Measurements from ENCODE around the gene CAMTA2. TPM values are rescaled to one million over a fixed set of nuclear protein-coding genes. Genes with fewer than 3 reads are reported as not detected.

CAMTA2 gene
- polyA plus RNA-seq, 2 of the 4 experiments (the other 2 are of a cell fraction): 12.4 to 30.3 TPM

- TF ChIP-seq ZSCAN20 (CRISPR knock-in tag; IDR thresholded peaks at IDR 0.05): no peak
- TF ChIP-seq MYC (IDR thresholded peaks at IDR 0.05; ENCODE audit: borderline replicate concordance, low read length): no peak
- peak; percentile 27; the same call in 1 of the 3 replicates for TF ChIP-seq BCL3 (IDR thresholded peaks at IDR 0.05)
- TF ChIP-seq MAZ (IDR thresholded peaks at IDR 0.05; ENCODE audit: borderline replicate concordance, low read depth, low read length): peak; percentile 10; the same call in 1 of the 2 replicates
- TF ChIP-seq RARB (CRISPR knock-in tag; IDR thresholded peaks at IDR 0.05): 0 out of 2 replicates have a peak, but pooled peaks have one; percentile 13
- peak; percentile 77; the same call in 1 of the 2 replicates for TF ChIP-seq FOSB (CRISPR knock-in tag; IDR thresholded peaks at IDR 0.05)
- TF ChIP-seq POLR2AphosphoS2 (conservative IDR thresholded peaks at IDR 0.05; ENCODE audit: low read length): 0 out of 2 replicates have a peak, but pooled peaks have one; percentile 34
- TF ChIP-seq ZFP36 (IDR thresholded peaks at IDR 0.05; ENCODE audit: borderline replicate concordance, partially characterized antibody): no peak
- peak; percentile 81; the same call in 1 of the 2 replicates for TF ChIP-seq HOXA7 (CRISPR knock-in tag; IDR thresholded peaks at IDR 0.05)
- 0 out of 2 replicates have a peak, but pooled peaks have one; percentile 70 for TF ChIP-seq ELK1 (IDR thresholded peaks at IDR 0.05; ENCODE audit: low read depth, low read length)
- TF ChIP-seq EHMT2 (IDR thresholded peaks at IDR 0.05; ENCODE audit: low read depth): no peak
- peak; percentile 94 for TF ChIP-seq MAX (IDR thresholded peaks at IDR 0.05)
- TF ChIP-seq E2F6 (IDR thresholded peaks at IDR 0.05; ENCODE audit: borderline replicate concordance, low read depth): peak; percentile 92
- peak; percentile 88 for TF ChIP-seq TP53 (CRISPR knock-in tag; IDR thresholded peaks at IDR 0.05)
- TF ChIP-seq ATOH8 (CRISPR knock-in tag; IDR thresholded peaks at IDR 0.05; ENCODE audit: low read depth): 0 out of 2 replicates have a peak, but pooled peaks have one; percentile 65
- TF ChIP-seq EHF (CRISPR knock-in tag; IDR thresholded peaks at IDR 0.05): peak; percentile 76
- no peak for TF ChIP-seq NR3C1 (IDR thresholded peaks at IDR 0.05)
- peak; percentile 27 for TF ChIP-seq TFCP2L1 (CRISPR knock-in tag; IDR thresholded peaks at IDR 0.05)
- peak overlapping the region; percentile 99 for H3K27ac ChIP-seq
- WGBS (ENCODE audit: missing lambda C conversion rate): 1% methylated on average over 34 of the region's 56 CpGs
- no peak for FAIRE-seq
- peak; percentile 64 to 76 for DNase-seq (ENCODE audit: low read depth in 1 of 2, low spot score in 1 of 2)
- ChIA-PET POLR2A (interaction anchor here (0.9 to 5.3 kb wide), 5 partner anchors 8 to 158 kb away, joined by 3 to 68 read pairs (median 7); partner anchors contain the start of genes RNF167, SLC25A11 and SPAG7), CTCF (interaction anchor here (1.0 to 1.9 kb wide), 4 partner anchors 20 to 49 kb away, joined by 3 to 7 read pairs (median 4); partner anchors contain the start of genes CAMTA2, INCA1 and SPAG7)
- H3K4me2 ChIP-seq: peak overlapping the region; percentile 99
- peak overlapping the region; percentile 98 for H3K4me3 ChIP-seq
- H3K4me1 ChIP-seq: peaks cover 57% of the 10 kb centered on the region
- peak in 1 of 2 experiments; percentile 32; a peak in 3 of 6 replicates for ATAC-seq
- H3K9me3 ChIP-seq: no peaks in the 10 kb centered on the region
Observed at GRCh38 chr17:4947411-4948165, 39.9 kb downstream of the CAMTA2 start.

- Histone ChIP-seq H3K9me3 (no peaks in the 10 kb centered on the region), H3K4me1 (peaks cover 61% of the 10 kb centered on the region), H3K4me3 (peak overlapping the region; percentile 98), H3K4me2 (peak overlapping the region; percentile 99), H3K27ac (peak overlapping the region; percentile 99)
- WGBS (ENCODE audit: missing lambda C conversion rate): 2% methylated on average over 5 of the region's 7 CpGs
- FAIRE-seq: no peak
- ATAC-seq: no peak
- POLR2A ChIA-PET: interaction anchor here (1.9 to 5.3 kb wide), 2 partner anchors 20 to 157 kb away, joined by 7 to 67 read pairs; partner anchors contain the start of gene SPAG7
- no peak for TF ChIP-seq EP300 (IDR thresholded peaks at IDR 0.05)
- TF ChIP-seq ELK1 (IDR thresholded peaks at IDR 0.05; ENCODE audit: low read depth, low read length): peak; percentile 70; the same call in 1 of the 2 replicates
- no peak for TF ChIP-seq NR3C1 (IDR thresholded peaks at IDR 0.05)
- no peak for TF ChIP-seq CHD2 (IDR thresholded peaks at IDR 0.05; ENCODE audit: low read length, partially characterized antibody)
- TF ChIP-seq HES2 (IDR thresholded peaks at IDR 0.05): no peak
- no peak for TF ChIP-seq MYC (IDR thresholded peaks at IDR 0.05; ENCODE audit: borderline replicate concordance, low read length)
- no peak for TF ChIP-seq NPAS2 (CRISPR knock-in tag; IDR thresholded peaks at IDR 0.05; ENCODE audit: borderline replicate concordance)
- CTCF ChIA-PET: interaction anchor here (1.0 to 3.7 kb wide), 4 partner anchors 21 to 50 kb away, joined by 3 to 17 read pairs (median 6); partner anchors contain the start of genes CAMTA2, INCA1 and SPAG7
- peak in 1 of 2 experiments; percentile 64 for DNase-seq (ENCODE audit: low read depth in 1 of 2, low spot score in 1 of 2)
Observed at GRCh38 chr17:4947010-4947410, 40.5 kb downstream of the CAMTA2 start.

Data from A549 (cell line).